ENCODE data around the gene KCNK17. TPM values are rescaled to one million over a fixed set of nuclear protein-coding genes. Genes with fewer than 3 reads are reported as not detected.

Gene KCNK17
- not detected in 2 replicates for total RNA-seq (2014; rRNA removed)
- not detected for Bru-seq, nascent RNA
- BruChase-seq, experiment 1, labeled RNA remaining after a 6-hour chase = not detected
- BruChase-seq, experiment 2, labeled RNA remaining after a 2-hour chase = percentile 5 among the genes with signal in this experiment
- long read RNA-seq = 0 reads

- no peaks in the 10 kb centered on the region for H3K79me2 ChIP-seq (ENCODE audit: low read length)
- TF ChIP-seq EZH2 (IDR thresholded peaks at IDR 0.05; ENCODE audit: low read length, unreplicated experiment) (no peak), CTCF (conservative IDR thresholded peaks at IDR 0.05; ENCODE audit: low read depth, low read length) (no peak), EZH2phosphoT487 (IDR thresholded peaks at IDR 0.05; ENCODE audit: borderline replicate concordance, low read length) (no peak)
- intact Hi-C loops (cut with micrococcal nuclease) = no loop called here
- H3K4me2 ChIP-seq (ENCODE audit: low read length) = no peak within 1 kb of the TSS
- H3K9me3 ChIP-seq (ENCODE audit: low read length) = no peaks in the 10 kb centered on the region
- BruUV-seq (replicated peaks) = no TSS peak
- H4K20me1 ChIP-seq (ENCODE audit: low read length) = no peaks in the 10 kb centered on the region
- no peak within 1 kb of the TSS for H3K27ac ChIP-seq (ENCODE audit: low read length)
- ATAC-seq (no peak), DNase-seq (no peak)
- no peaks in the 10 kb centered on the region for H3K36me3 ChIP-seq (ENCODE audit: low read depth, low read length)
- H3K4me3 ChIP-seq (ENCODE audit: low read length) = no peak within 1 kb of the TSS
- ChIA-PET CTCF (no interaction called here), POLR2A (ENCODE audit: unreplicated experiment) (no interaction called here)
- H3K9me2 ChIP-seq (replicated peaks; ENCODE audit: low read length) = no peaks in the 10 kb centered on the region
- H3K4me1 ChIP-seq (ENCODE audit: insufficient read depth, low read length) = no peaks in the 10 kb centered on the region
- H2AFZ ChIP-seq (ENCODE audit: low read length) = no peak within 1 kb of the TSS
- H3K27me3 ChIP-seq (ENCODE audit: low read length) = peaks cover 44% of the 10 kb centered on the region
- no peaks in the 10 kb centered on the region for H3F3A ChIP-seq (ENCODE audit: low read length, unreplicated experiment)
- no peak within 1 kb of the TSS for H3K9ac ChIP-seq (ENCODE audit: low read length)
Measured at GRCh38 chr6:39314273-39314795, at the start of gene KCNK17. Gene KCNK17, minus strand, starts transcription at chr6:39314419. Its CDS starts 99 bp downstream, at chr6:39314320.

- peaks cover 12% of the 10 kb centered on the region for H3K27me3 ChIP-seq (ENCODE audit: low read length)
- H4K20me1 ChIP-seq (ENCODE audit: low read length) = no peaks in the 10 kb centered on the region
- ChIA-PET POLR2A (ENCODE audit: unreplicated experiment) (no interaction called here), CTCF (no interaction called here)
- BruUV-seq (replicated peaks) = no TSS peak
- no peak for TF ChIP-seq EZH2phosphoT487 (IDR thresholded peaks at IDR 0.05; ENCODE audit: borderline replicate concordance, low read length)
- no peak for TF ChIP-seq EZH2 (IDR thresholded peaks at IDR 0.05; ENCODE audit: low read length, unreplicated experiment)
- no peak for TF ChIP-seq CTCF (conservative IDR thresholded peaks at IDR 0.05; ENCODE audit: low read depth, low read length)
- H3K4me1 ChIP-seq (ENCODE audit: insufficient read depth, low read length) = peaks cover 5% of the 10 kb centered on the region; the same call in 1 of the 2 replicates
- DNase-seq (no peak), ATAC-seq (no peak)
- intact Hi-C loops (cut with micrococcal nuclease) = no loop called here
- no peaks in the 10 kb centered on the region for H3K9me2 ChIP-seq (replicated peaks; ENCODE audit: low read length)
- no peak overlapping the region for H3K4me3 ChIP-seq (ENCODE audit: low read length)
- no peak overlapping the region for H2AFZ ChIP-seq (ENCODE audit: low read length)
- H3K9ac ChIP-seq (ENCODE audit: low read length) = no peak overlapping the region
- no peak overlapping the region for H3K4me2 ChIP-seq (ENCODE audit: low read length)
- H3K36me3 ChIP-seq (ENCODE audit: low read depth, low read length) = no peaks in the 10 kb centered on the region
- no peak overlapping the region for H3K27ac ChIP-seq (ENCODE audit: low read length)
- H3F3A ChIP-seq (ENCODE audit: low read length, unreplicated experiment) = no peaks in the 10 kb centered on the region
- H3K9me3 ChIP-seq (ENCODE audit: low read length) = no peaks in the 10 kb centered on the region
- no peaks in the 10 kb centered on the region for H3K79me2 ChIP-seq (ENCODE audit: low read length)
Measured at GRCh38 chr6:39363280-39363679, 49.1 kb upstream of the KCNK17 start.

DNA sequence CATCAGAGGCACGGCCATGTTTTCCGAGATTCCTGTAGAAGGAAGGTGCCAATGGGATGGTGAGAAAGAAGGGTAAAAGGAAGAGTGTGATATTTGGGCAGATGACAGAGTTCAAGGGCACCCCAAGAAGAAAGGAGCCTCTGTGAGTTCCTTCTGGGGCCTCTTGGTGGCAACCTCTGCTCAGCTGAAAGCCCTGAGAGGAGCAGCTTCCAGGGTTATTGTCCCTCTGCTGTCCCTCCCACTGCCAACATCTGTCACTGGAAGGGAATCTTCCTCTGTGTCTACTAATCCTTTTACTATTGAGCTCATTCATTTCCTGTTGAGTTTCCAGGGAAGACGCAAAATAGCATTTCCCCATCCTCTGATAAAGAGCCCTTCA, 48.3 kb upstream of the KCNK17 start:
- Histone ChIP-seq H2AFZ (ENCODE audit: low read length) (no peak overlapping the region), H3K36me3 (ENCODE audit: low read depth, low read length) (no peaks in the 10 kb centered on the region), H3K9me2 (replicated peaks; ENCODE audit: low read length) (no peaks in the 10 kb centered on the region), H3K9me3 (ENCODE audit: low read length) (no peaks in the 10 kb centered on the region), H3K4me2 (ENCODE audit: low read length) (no peak overlapping the region), H3K27ac (ENCODE audit: low read length) (no peak overlapping the region), H3K4me1 (ENCODE audit: insufficient read depth, low read length) (peaks cover 5% of the 10 kb centered on the region; the same call in 1 of the 2 replicates), H3F3A (ENCODE audit: low read length, unreplicated experiment) (no peaks in the 10 kb centered on the region), H4K20me1 (ENCODE audit: low read length) (no peaks in the 10 kb centered on the region), H3K79me2 (ENCODE audit: low read length) (no peaks in the 10 kb centered on the region), H3K27me3 (ENCODE audit: low read length) (peaks cover 10% of the 10 kb centered on the region), H3K4me3 (ENCODE audit: low read length) (no peak overlapping the region), H3K9ac (ENCODE audit: low read length) (no peak overlapping the region)
- TF ChIP-seq EZH2 (IDR thresholded peaks at IDR 0.05; ENCODE audit: low read length, unreplicated experiment) = no peak
- TF ChIP-seq CTCF (conservative IDR thresholded peaks at IDR 0.05; ENCODE audit: low read depth, low read length) = no peak
- no peak for TF ChIP-seq EZH2phosphoT487 (IDR thresholded peaks at IDR 0.05; ENCODE audit: borderline replicate concordance, low read length)
- BruUV-seq (replicated peaks) = no TSS peak
- intact Hi-C loops (cut with micrococcal nuclease) = no loop called here
- ChIA-PET POLR2A (ENCODE audit: unreplicated experiment) (no interaction called here), CTCF (no interaction called here)
- peak; percentile 11 for DNase-seq
- ATAC-seq = no peak

All from PC-3 (cell line).